ENCODE results near the gene JAZF1.

The JAZF1 gene

GRCh38 chr7:28165261-28165660, 15.3 kb downstream of the JAZF1 start:
- DNase-seq, result no peak

- no peak for DNase-seq
Measured at GRCh38 chr7:28163949-28164348, 16.6 kb downstream of the JAZF1 start.

- DNase-seq, result no peak
Measured at GRCh38 chr7:28161331-28161730, 19.3 kb downstream of the JAZF1 start.

- no peak for DNase-seq
Measured at GRCh38 chr7:28160551-28160991, 20.0 kb downstream of the JAZF1 start.

GRCh38 chr7:28157831-28158416, 22.7 kb downstream of the JAZF1 start:
- no peak for DNase-seq

GRCh38 chr7:28157076-28157745, 23.4 kb downstream of the JAZF1 start:
- DNase-seq, result no peak

- DNase-seq, result no peak
Measured at GRCh38 chr7:28156401-28156800, 24.2 kb downstream of the JAZF1 start.

GRCh38 chr7:28155964-28156363, 24.6 kb downstream of the JAZF1 start:
- no peak for DNase-seq

GRCh38 chr7:28155019-28155660, 25.5 kb downstream of the JAZF1 start:
- no peak for DNase-seq

GRCh38 chr7:28152594-28152993, 28.0 kb downstream of the JAZF1 start:
- no peak for DNase-seq

- DNase-seq, result no peak
Measured at GRCh38 chr7:28151965-28152364, 28.6 kb downstream of the JAZF1 start.

- DNase-seq, result no peak
Measured at GRCh38 chr7:28149291-28150101, 31.1 kb downstream of the JAZF1 start.

GRCh38 chr7:28145931-28146330, 34.7 kb downstream of the JAZF1 start:
- DNase-seq, result no peak

- no peak for DNase-seq
Measured at GRCh38 chr7:28145090-28145626, 35.4 kb downstream of the JAZF1 start.

- no peak for DNase-seq
Measured at GRCh38 chr7:28144266-28144665, 36.3 kb downstream of the JAZF1 start.

GRCh38 chr7:28142650-28143049, 37.9 kb downstream of the JAZF1 start:
- DNase-seq, result no peak

- DNase-seq, result no peak
Measured at GRCh38 chr7:28140979-28141378, 39.6 kb downstream of the JAZF1 start.

- no peak for DNase-seq
Measured at GRCh38 chr7:28138837-28139236, 41.8 kb downstream of the JAZF1 start.

- no peak for DNase-seq
Measured at GRCh38 chr7:28137463-28137862, 43.1 kb downstream of the JAZF1 start.

- no peak for DNase-seq
Measured at GRCh38 chr7:28136885-28137284, 43.7 kb downstream of the JAZF1 start.

GRCh38 chr7:28136420-28136819, 44.2 kb downstream of the JAZF1 start:
- DNase-seq, result no peak

- no peak for DNase-seq
Measured at GRCh38 chr7:28135760-28136159, 44.8 kb downstream of the JAZF1 start.

GRCh38 chr7:28135315-28135714, 45.3 kb downstream of the JAZF1 start:
- no peak for DNase-seq
